H1 (cell line): ENCODE data around the gene OPRD1. TPM values are rescaled to one million over a fixed set of nuclear protein-coding genes. Genes with fewer than 3 reads are reported as not detected.
A peak's percentile ranks its signal among the peaks of the same experiment; 100 is the strongest.

ENCODE experiments used
- CTCF ChIA-PET: fragments of 300-600 bp; sonication (Branson Sonifier 250); formaldehyde crosslinking; loops from one replicate; lab custom pipeline; 2021; ENCODE audit not compliant: partially characterized antibody; lab: Charles Lee
- POLR2A ChIA-PET: fragments of 300-600 bp; sonication (Branson Sonifier 250); formaldehyde crosslinking; loops from one replicate; lab custom pipeline; 2021; ENCODE audit warnings: inconsistent platforms; ENCODE audit not compliant: partially characterized antibody; lab: Charles Lee
- DNase-seq, 2 experiments: peaks; one replicate each; pipeline versions ENCODE4 v3.0.0 to v3.0.0-alpha.2; 2010 to 2022; ENCODE audit warnings: low spot score in 2 of 2, low read depth in 1 of 2, mixed read lengths in 1 of 2
- FAIRE-seq: peaks from 2 replicates; lab custom pipeline; 2011; peaks lifted over from hg19 to GRCh38; lab: Jason Lieb, UNC
- H2AFZ ChIP-seq: 2 replicates; pipeline ENCODE4 v1.8.1; 2012; ENCODE audit warnings: low read length, inconsistent platforms
- H2AK5ac ChIP-seq: 2 replicates; pipeline ENCODE4 v1.6.1; 2013; ENCODE audit warnings: low read depth, low read length
- H2BK120ac ChIP-seq: replicated peaks from 2 replicates; pipeline ENCODE3; 2013; ENCODE audit warnings: low read depth, low read length, inconsistent platforms
- H2BK12ac ChIP-seq: 2 replicates; pipeline ENCODE4 v1.6.1; 2013; ENCODE audit warnings: low read depth, low read length
- H2BK15ac ChIP-seq: 2 replicates; pipeline ENCODE4 v1.6.1; 2013; ENCODE audit warnings: low read length
- H2BK20ac ChIP-seq: 2 replicates; pipeline ENCODE4 v1.6.1; 2013; ENCODE audit warnings: low read length
- H2BK5ac ChIP-seq: 2 replicates; pipeline ENCODE4 v1.6.1; 2013; ENCODE audit warnings: low read depth, low read length
- H3K14ac ChIP-seq: 2 replicates; pipeline ENCODE4 v1.6.1; 2013; ENCODE audit warnings: inconsistent platforms; ENCODE audit not compliant: insufficient read length
- H3K18ac ChIP-seq: 2 replicates; pipeline ENCODE4 v1.6.1; 2013; ENCODE audit warnings: low read length; ENCODE audit errors: extremely low read depth
- H3K23ac ChIP-seq: 2 replicates; pipeline ENCODE4 v1.6.1; 2013; ENCODE audit warnings: inconsistent platforms; ENCODE audit not compliant: insufficient read length
- H3K23me2 ChIP-seq: 2 replicates; pipeline ENCODE4 v1.6.1; 2013; ENCODE audit warnings: low read depth, low read length
- H3K27ac ChIP-seq: 2 replicates; pipeline ENCODE4 v1.6.1; 2011; ENCODE audit warnings: low read depth, low read length, inconsistent platforms
- H3K27me3 ChIP-seq, 4 experiments: replicated peaks in 1 of 4; 1 replicate in 1 of 4; 2 replicates in 3 of 4; pipeline versions ENCODE4 v1.6.1 to v1.8.1; 2011 to 2013; ENCODE audit warnings: low read length in 3 of 4, mild to moderate bottlenecking in 3 of 4, inconsistent platforms in 2 of 4, mixed read lengths in 2 of 4, moderate library complexity in 1 of 4; ENCODE audit not compliant: control insufficient read depth in 3 of 4, insufficient read depth in 3 of 4; ENCODE audit errors: extremely low read depth in 1 of 4
- H3K36me3 ChIP-seq, 4 experiments: 2 replicates each; pipeline versions ENCODE4 v1.6.1 to v1.8.1; 2011 to 2013; ENCODE audit warnings: mild to moderate bottlenecking in 4 of 4, low read length in 3 of 4, moderate library complexity in 2 of 4, control low read depth in 1 of 4, inconsistent platforms in 1 of 4; ENCODE audit not compliant: insufficient read depth in 4 of 4, control insufficient read depth in 2 of 4
- H3K4ac ChIP-seq: replicated peaks from 2 replicates; pipeline ENCODE3; 2013; ENCODE audit warnings: low read length, low read depth, mixed read lengths, inconsistent platforms; ENCODE audit not compliant: insufficient read length
- H3K4me1 ChIP-seq, 4 experiments: replicated peaks in 1 of 4; 1 replicate in 1 of 4; 2 replicates in 3 of 4; pipeline versions ENCODE4 v1.6.1 to v1.8.1; 2011 to 2013; ENCODE audit warnings: low read length in 3 of 4, inconsistent platforms in 2 of 4, mixed read lengths in 1 of 4; ENCODE audit not compliant: insufficient read depth in 4 of 4, control insufficient read depth in 3 of 4
- H3K4me2 ChIP-seq, 2 experiments: 2 replicates each; pipeline versions ENCODE4 v1.6.1 to v1.8.1; 2011 to 2013; ENCODE audit warnings: low read depth in 2 of 2, low read length in 2 of 2, control low read depth in 1 of 2, inconsistent platforms in 1 of 2, mild to moderate bottlenecking in 1 of 2; ENCODE audit not compliant: insufficient read depth in 1 of 2
- H3K4me3 ChIP-seq, 4 experiments: fragments of 200-600, 300-600 bp in 1 of 4; sonication (generic), shearing (Covaris generic), sonication (Bioruptor Twin) in 1 of 4; 2 replicates each; pipeline versions ENCODE4 v1.5.1 to v1.8.1; 2011 to 2016; ENCODE audit warnings: low read length in 4 of 4, low read depth in 3 of 4, control low read depth in 2 of 4, inconsistent platforms in 2 of 4, mild to moderate bottlenecking in 2 of 4, mixed read lengths in 1 of 4, moderate library complexity in 1 of 4; ENCODE audit not compliant: insufficient read depth in 2 of 4; ENCODE audit errors: extremely low read depth in 1 of 4
- H3K56ac ChIP-seq: replicated peaks from 2 replicates; pipeline ENCODE3; 2013; ENCODE audit warnings: low read depth, mild to moderate bottlenecking, mixed read lengths, low read length, inconsistent platforms; ENCODE audit not compliant: insufficient read length
- H3K79me1 ChIP-seq: 2 replicates; pipeline ENCODE4 v1.6.1; 2013; ENCODE audit warnings: low read depth, low read length, control low read depth
- H3K79me2 ChIP-seq, 2 experiments: 2 replicates each; pipeline versions ENCODE4 v1.6.1 to v1.8.1; 2012 to 2013; ENCODE audit warnings: low read length in 2 of 2, mild to moderate bottlenecking in 2 of 2, inconsistent platforms in 1 of 2; ENCODE audit not compliant: insufficient read depth in 2 of 2, control insufficient read depth in 1 of 2
- H3K9ac ChIP-seq, 4 experiments: replicated peaks in 1 of 4; 1 replicate in 1 of 4; 2 replicates in 3 of 4; pipeline versions ENCODE4 v1.6.1 to v1.8.1; 2011 to 2013; ENCODE audit warnings: low read depth in 3 of 4, low read length in 3 of 4, control low read depth in 2 of 4, mild to moderate bottlenecking in 2 of 4, moderate library complexity in 2 of 4, inconsistent platforms in 1 of 4; ENCODE audit errors: extremely low read depth in 1 of 4
- H3K9me3 ChIP-seq, 2 experiments: 2 replicates each; pipeline versions ENCODE4 v1.6.1 to v1.8.1; 2012 to 2013; ENCODE audit warnings: mild to moderate bottlenecking in 2 of 2, moderate library complexity in 2 of 2, control low read depth in 1 of 2, inconsistent platforms in 1 of 2, low read depth in 1 of 2, low read length in 1 of 2, mixed read lengths in 1 of 2; ENCODE audit not compliant: insufficient read depth in 2 of 2
- H4K20me1 ChIP-seq, 2 experiments: replicated peaks in 1 of 2; 2 replicates each; pipeline versions ENCODE3 to v1.8.1; 2011 to 2013; ENCODE audit warnings: inconsistent platforms in 2 of 2, low read length in 2 of 2, mild to moderate bottlenecking in 1 of 2; ENCODE audit not compliant: insufficient read depth in 2 of 2, control insufficient read depth in 1 of 2
- H4K5ac ChIP-seq: 2 replicates; pipeline ENCODE4 v1.6.1; 2013; ENCODE audit warnings: low read length, low read depth, mixed read lengths, inconsistent platforms; ENCODE audit not compliant: insufficient read length
- H4K8ac ChIP-seq: 2 replicates; pipeline ENCODE4 v1.8.0; 2013; ENCODE audit warnings: mild to moderate bottlenecking, moderate library complexity, low read length, inconsistent platforms; ENCODE audit not compliant: insufficient read depth; ENCODE audit errors: extremely low read depth
- H4K91ac ChIP-seq: replicated peaks from 2 replicates; pipeline ENCODE3; 2013; ENCODE audit warnings: low read length, mixed read lengths, inconsistent platforms; ENCODE audit not compliant: insufficient read length
- BCL11A ChIP-seq, 2 experiments: IDR thresholded peaks; one replicate each; pipeline ENCODE4 v1.6.1; 2011; ENCODE audit warnings: low read depth in 2 of 2, low read length in 2 of 2, mild to moderate bottlenecking in 2 of 2
- CEBPB ChIP-seq: IDR thresholded peaks from 2 replicates; pipeline ENCODE4 v1.6.1; 2012; ENCODE audit warnings: low read depth, low read length
- EZH2 ChIP-seq: fragments of 200-600 bp; sonication (generic); IDR thresholded peaks from 2 replicates; pipeline ENCODE4 v1.7.1; 2012; ENCODE audit warnings: low read depth, mild to moderate bottlenecking, moderate library complexity, low read length, inconsistent platforms; ENCODE audit not compliant: severe bottlenecking
- JUND ChIP-seq: IDR thresholded peaks from 2 replicates; pipeline ENCODE4 v1.6.1; 2011; ENCODE audit warnings: mild to moderate bottlenecking, improper control_type of control experiment, low read length
- POLR2A ChIP-seq, 2 experiments: IDR thresholded peaks; 1 replicate in 1 of 2; 2 replicates in 1 of 2; pipeline ENCODE4 v1.6.1; 2011; ENCODE audit warnings: low read depth in 2 of 2, low read length in 2 of 2, mild to moderate bottlenecking in 2 of 2; ENCODE audit errors: control extremely low read depth in 1 of 2
- SIN3A ChIP-seq, 2 experiments: IDR thresholded peaks in 1 of 2; conservative IDR thresholded peaks in 1 of 2; 2 replicates each; pipeline ENCODE4 v1.6.1; 2011 to 2012; ENCODE audit warnings: low read length in 2 of 2, improper control_type of control experiment in 1 of 2, low read depth in 1 of 2, mild to moderate bottlenecking in 1 of 2
- SUZ12 ChIP-seq: fragments of 200-600 bp; sonication (generic); IDR thresholded peaks from 2 replicates; pipeline ENCODE4 v1.6.1; 2012; ENCODE audit warnings: mild to moderate bottlenecking, inconsistent platforms, low read length, moderate library complexity, mixed read lengths
- USF2 ChIP-seq: IDR thresholded peaks from 2 replicates; pipeline ENCODE4 v1.6.1; 2011; ENCODE audit warnings: low read length, improper control_type of control experiment
- WGBS, 2 experiments: shearing (Covaris generic) in 1 of 2; methylation state at CpG; one replicate each; pipeline versions ENCODE4 v1.1.6 to v1.1.7; 2013 to 2015; ENCODE audit warnings: low lambda C conversion rate in 2 of 2, mixed read lengths in 2 of 2, inconsistent platforms in 1 of 2, low coverage in 1 of 2, missing lambda C conversion rate in 1 of 2; ENCODE audit not compliant: insufficient replicate concordance in 2 of 2, insufficient coverage in 1 of 2, insufficient read length in 1 of 2; ENCODE audit errors: extremely low coverage in 1 of 2, missing lambda C conversion rate in 1 of 2; 5-methylcytosine and 5-hydroxymethylcytosine counted together
- polyA plus RNA-seq, 7 experiments: library from polyadenylated mRNA; depleted of rRNA in 3 of 7; stranded (reverse) in 5 of 7; unstranded in 2 of 7; fragments of >200 nt in 5 of 7; fragments of 200-250 nt in 2 of 7; gene quantifications; 1 replicate in 5 of 7; 2 replicates in 1 of 7; 4 replicates in 1 of 7; pipeline versions ENCODE4 v1.2.1 to v1.2.3, GENCODE V29; 2011 to 2013; ENCODE audit warnings: missing spikeins in 2 of 7, mixed read lengths in 2 of 7
- total RNA-seq: library from RNA; stranded (reverse); fragmentation: NEBNext Ultra II Directional; extraction: Animal tissue kit (Norgen Biotek cat#: 25700); gene quantifications from 2 replicates; pipeline ENCODE4 v1.2.1, GENCODE V29; 2021
- TF ChIP-seq, protein P1 (sequence below): IDR thresholded peaks from 2 replicates; pipeline ENCODE4 v1.6.1; 2012; ENCODE audit warnings: inconsistent platforms

OPRD1 gene
- total and polyA plus RNA-seq, 2 of the 8 experiments (the other 6 are each of a cell fraction or from before 2014, with no cell fraction given), result 2.6 to 3.7 TPM

GRCh38 chr1:28800324-28800723 lies 11.6 kb upstream of the OPRD1 start:
- Histone ChIP-seq H3K14ac (no peak overlapping the region), H3K36me3 (no peaks in the 10 kb centered on the region), H2AK5ac (no peak overlapping the region), H3K18ac (no peak overlapping the region), H3K9me3 (peaks cover 0 to 2% of the 10 kb centered on the region in 2 experiments; a peak in 2 of 4 replicates), H3K4ac (no peak overlapping the region), H3K9ac (no peak overlapping the region; a peak in 1 of 7 replicates), H3K27me3 (no peaks in the 10 kb centered on the region), H3K23ac (no peak overlapping the region), H3K56ac (no peak overlapping the region), H2BK120ac (no peak overlapping the region), H2AFZ (peak overlapping the region; percentile 83; the same call in 1 of the 2 replicates), H2BK5ac (no peak overlapping the region), H4K8ac (no peak overlapping the region), H4K5ac (no peak overlapping the region), H3K4me3 (no peak overlapping the region), H3K79me2 (no peaks in the 10 kb centered on the region), H2BK15ac (no peak overlapping the region), H3K27ac (no peak overlapping the region), H3K4me2 (no peak overlapping the region; a peak in 1 of 4 replicates), H4K20me1 (no peaks in the 10 kb centered on the region), H3K4me1 (peaks cover 0 to 5% (median 3%) of the 10 kb centered on the region in 4 experiments; a peak in 5 of 7 replicates), H2BK20ac (no peak overlapping the region), H3K79me1 (no peaks in the 10 kb centered on the region), H4K91ac (peak overlapping the region; percentile 5), H3K23me2 (no peaks in the 10 kb centered on the region), H2BK12ac (no peak overlapping the region)
- CTCF ChIA-PET, result interaction anchor here (1.1 to 8.7 kb wide), 5 partner anchors 10 to 76 kb away, joined by 3 to 106 read pairs (median 4); no protein-coding TSS in a partner anchor
- POLR2A ChIA-PET, result interaction anchor here (0.7 to 1.4 kb wide), 3 partner anchors 13 to 686 kb away, joined by 3 to 4 read pairs (median 3); no protein-coding TSS in a partner anchor
- no peak for FAIRE-seq
- no peak for DNase-seq
- WGBS, 2 experiments, result 61% methylated on average over 3 of the region's 3 CpGs; no CpG with 5 or more reads in 1 of the 2 experiments
- TF ChIP-seq SIN3A (conservative IDR thresholded peaks at IDR 0.05 in 1 of 2, IDR thresholded peaks at IDR 0.05 in 1 of 2; ENCODE audit: low read depth in 1 of 2, low read length in 2 of 2), result no peak
- no peak for TF ChIP-seq JUND
- TF ChIP-seq EZH2, result no peak
- TF ChIP-seq USF2, result no peak
- TF ChIP-seq, protein P1, sequence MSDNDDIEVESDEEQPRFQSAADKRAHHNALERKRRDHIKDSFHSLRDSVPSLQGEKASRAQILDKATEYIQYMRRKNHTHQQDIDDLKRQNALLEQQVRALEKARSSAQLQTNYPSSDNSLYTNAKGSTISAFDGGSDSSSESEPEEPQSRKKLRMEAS, result no peak
- no peak for TF ChIP-seq BCL11A (IDR thresholded peaks at IDR 0.05; ENCODE audit: low read depth in 2 of 2, low read length in 2 of 2)
- no peak for TF ChIP-seq POLR2A (IDR thresholded peaks at IDR 0.05; ENCODE audit: control extremely low read depth in 1 of 2, low read depth in 2 of 2, low read length in 2 of 2)
- TF ChIP-seq CEBPB, result no peak
- no peak for TF ChIP-seq SUZ12
